Mesodermal cell (in vitro differentiated cells): Measurements from ENCODE around the gene TREML1.

Experiments
- H3K27ac ChIP-seq: 2 replicates; pipeline ENCODE4 v1.7.0; 2013; ENCODE audit warnings: mild to moderate bottlenecking, low read depth, low read length, moderate library complexity; ENCODE audit not compliant: severe bottlenecking
- H3K36me3 ChIP-seq: 2 replicates; pipeline ENCODE4 v1.7.1; 2013; ENCODE audit warnings: mild to moderate bottlenecking, low read length, moderate library complexity; ENCODE audit not compliant: control insufficient read depth, insufficient read depth
- H3K4me1 ChIP-seq: one replicate; pipeline ENCODE4 v1.7.1; 2013; ENCODE audit warnings: mild to moderate bottlenecking, low read length; ENCODE audit not compliant: insufficient read depth, control insufficient read depth, poor library complexity, severe bottlenecking
- H3K4me3 ChIP-seq: 2 replicates; pipeline ENCODE4 v1.7.0; 2013; ENCODE audit warnings: low read length, control low read depth, mild to moderate bottlenecking; ENCODE audit not compliant: insufficient read depth, poor library complexity, severe bottlenecking; ENCODE audit errors: extremely low read depth
- H3K9me3 ChIP-seq: 2 replicates; pipeline ENCODE4 v1.7.1; 2013; ENCODE audit warnings: mild to moderate bottlenecking, low read length, moderate library complexity; ENCODE audit not compliant: control insufficient read depth
- WGBS, 2 experiments: methylation state at CpG; one replicate each; pipeline ENCODE4 v1.1.5; 2013; ENCODE audit warnings: missing lambda C conversion rate in 2 of 2; ENCODE audit not compliant: insufficient coverage in 2 of 2; 5-methylcytosine and 5-hydroxymethylcytosine counted together

TREML1 gene

DNA sequence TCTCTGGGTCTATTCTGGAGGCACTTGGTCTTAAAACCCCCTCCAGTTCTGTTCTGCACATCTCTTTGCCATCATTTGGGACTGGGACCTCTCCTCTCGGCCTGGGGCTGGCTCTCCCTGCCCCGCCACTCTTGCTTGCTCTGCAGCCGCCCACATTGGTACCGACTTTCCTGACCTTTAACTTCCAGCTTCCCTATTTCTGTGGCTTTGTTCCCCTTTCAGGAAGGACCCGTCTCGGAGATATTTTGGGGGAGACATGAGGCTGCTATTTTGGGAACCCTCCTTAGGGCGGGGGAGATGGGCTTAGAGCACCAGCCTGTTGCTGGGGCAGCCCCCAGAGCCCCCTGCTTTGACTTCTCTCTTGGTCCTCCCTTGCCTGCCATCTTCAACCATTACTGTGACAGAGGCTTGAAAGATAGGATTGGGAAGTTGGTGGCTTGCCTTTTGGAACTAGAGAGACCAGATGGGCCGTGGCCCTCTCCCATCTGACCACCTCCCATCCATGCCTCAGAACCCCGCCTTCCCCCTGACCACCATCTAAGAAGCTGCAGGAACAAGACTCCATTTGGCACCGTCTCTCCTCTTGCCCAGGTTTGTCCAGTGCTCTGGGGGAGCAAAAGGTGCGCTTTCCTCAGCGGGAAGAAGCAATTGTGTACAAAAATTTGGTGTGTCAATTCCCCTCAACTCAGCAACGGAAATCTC lies 7.9 kb upstream of the TREML1 start:
- H3K4me1 ChIP-seq = no peaks in the 10 kb centered on the region
- WGBS, 2 experiments = 93 to 96% methylated on average over 6 to 8 of the region's 13 CpGs
- H3K27ac ChIP-seq = no peak overlapping the region

DNA sequence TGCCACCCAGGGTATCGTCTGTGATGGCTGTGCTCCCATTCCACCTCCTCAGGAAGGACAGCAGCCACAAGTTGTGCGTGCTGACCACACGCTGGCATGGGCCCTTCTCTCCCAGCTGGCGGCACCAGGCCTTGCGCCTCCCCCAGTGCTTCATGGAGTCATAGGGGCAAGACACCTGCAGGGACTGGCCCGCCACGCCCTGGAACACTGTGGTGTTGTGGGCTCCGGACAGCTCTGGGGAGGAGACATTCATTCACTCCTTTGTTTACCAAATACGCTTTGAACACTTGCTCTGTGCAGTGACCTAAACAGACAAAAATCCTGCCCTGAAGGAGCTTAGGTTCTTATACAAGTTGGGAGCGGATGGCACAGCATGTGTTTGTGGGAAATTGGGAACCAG lies 7.2 kb upstream of the TREML1 start:
- Histone ChIP-seq H3K36me3 (no peaks in the 10 kb centered on the region), H3K4me1 (no peaks in the 10 kb centered on the region), H3K9me3 (no peaks in the 10 kb centered on the region), H3K4me3 (no peak overlapping the region), H3K27ac (no peak overlapping the region)
- 92% methylated on average over 4 to 7 of the region's 10 CpGs for WGBS, 2 experiments

More for the DNA sequence above, 7.9 kb upstream of the TREML1 start:
- H3K36me3 ChIP-seq = no peaks in the 10 kb centered on the region
- H3K4me3 ChIP-seq = no peak overlapping the region
- H3K9me3 ChIP-seq = no peaks in the 10 kb centered on the region

DNA sequence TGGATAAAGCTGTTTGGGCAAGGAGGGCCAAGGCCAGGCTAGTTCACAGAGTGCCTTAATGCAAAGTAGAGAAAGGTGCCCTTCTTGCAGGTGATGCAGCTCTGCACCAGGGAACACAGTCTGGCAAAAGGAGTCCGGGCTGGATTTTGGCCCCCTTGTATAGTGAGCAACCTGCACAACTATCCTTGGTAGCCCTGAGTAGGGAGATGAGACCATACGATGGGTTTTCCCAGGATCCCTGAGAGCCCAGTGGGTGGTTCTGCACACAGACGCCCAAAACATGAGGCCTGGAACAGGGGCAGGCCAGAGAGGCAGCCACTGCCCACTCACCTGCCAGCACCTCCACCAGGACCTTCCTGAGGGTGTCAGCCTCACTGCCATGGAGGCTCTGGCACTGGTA lies 6.8 kb upstream of the TREML1 start:
- H3K4me3 ChIP-seq = no peak overlapping the region
- no peak overlapping the region for H3K27ac ChIP-seq
- H3K4me1 ChIP-seq = no peaks in the 10 kb centered on the region
- WGBS, 2 experiments = 86 to 94% methylated on average over 3 of the region's 3 CpGs
- H3K36me3 ChIP-seq = no peaks in the 10 kb centered on the region
- H3K9me3 ChIP-seq = no peaks in the 10 kb centered on the region

DNA sequence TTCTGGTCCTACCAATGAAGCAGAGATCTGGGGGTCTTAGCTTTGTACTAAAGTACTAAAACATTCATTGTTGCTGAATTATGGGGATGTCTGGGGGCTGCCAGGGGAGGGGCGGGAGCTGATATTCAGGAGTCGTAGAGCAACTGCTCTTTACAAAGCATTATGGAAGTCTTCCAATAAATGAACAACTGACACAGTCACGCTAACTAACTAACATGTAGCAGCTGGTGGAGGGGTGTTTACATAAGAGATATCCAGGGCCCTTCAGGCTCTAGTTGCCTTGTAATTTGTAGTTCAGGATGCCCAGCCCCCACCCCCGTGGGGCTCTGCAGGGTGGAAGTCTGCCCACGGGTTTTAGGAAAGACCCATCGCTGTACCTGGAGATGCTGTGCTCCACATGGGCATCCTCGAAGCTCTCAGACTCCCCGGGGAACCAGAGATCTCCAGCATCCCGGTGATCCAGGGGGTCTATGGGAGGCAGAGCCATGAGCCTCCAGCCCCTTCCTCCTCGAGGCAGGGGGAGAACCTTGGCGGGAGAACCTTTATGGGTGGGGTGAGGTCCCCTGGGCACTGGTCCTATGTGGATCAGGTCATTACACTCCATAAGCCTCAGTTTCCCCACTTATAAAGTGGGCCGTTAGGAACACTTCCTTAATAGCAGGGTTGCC lies 5.4 kb upstream of the TREML1 start:
- WGBS, 2 experiments = 85 to 91% methylated on average over 7 to 10 of the region's 12 CpGs
- H3K36me3 ChIP-seq = no peaks in the 10 kb centered on the region
- no peak overlapping the region for H3K4me3 ChIP-seq
- no peaks in the 10 kb centered on the region for H3K4me1 ChIP-seq
- no peak overlapping the region for H3K27ac ChIP-seq
- no peaks in the 10 kb centered on the region for H3K9me3 ChIP-seq

DNA sequence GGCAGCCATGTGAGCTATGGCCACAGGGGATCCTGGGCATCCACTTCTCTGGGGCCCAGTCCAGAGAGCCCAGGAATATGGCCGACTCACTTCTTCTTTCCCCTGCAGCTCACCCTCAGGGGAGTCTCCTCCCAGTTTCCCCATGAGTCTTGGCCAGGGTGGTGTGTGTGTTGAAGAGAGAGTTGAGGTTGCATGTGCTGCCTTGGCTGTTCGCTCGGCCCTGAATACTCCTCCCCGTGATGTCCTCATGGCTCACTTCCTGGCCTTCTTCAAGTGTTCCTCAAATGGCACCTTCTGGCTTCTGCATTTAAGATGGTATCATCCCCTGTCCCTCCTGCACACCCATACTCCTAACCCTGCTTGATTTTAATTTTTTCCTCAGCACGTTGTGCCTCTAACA lies 3.2 kb upstream of the TREML1 start:
- WGBS, 2 experiments = 100% methylated on average over 2 to 4 of the region's 5 CpGs
- H3K27ac ChIP-seq = no peak overlapping the region
- H3K36me3 ChIP-seq = no peaks in the 10 kb centered on the region

DNA sequence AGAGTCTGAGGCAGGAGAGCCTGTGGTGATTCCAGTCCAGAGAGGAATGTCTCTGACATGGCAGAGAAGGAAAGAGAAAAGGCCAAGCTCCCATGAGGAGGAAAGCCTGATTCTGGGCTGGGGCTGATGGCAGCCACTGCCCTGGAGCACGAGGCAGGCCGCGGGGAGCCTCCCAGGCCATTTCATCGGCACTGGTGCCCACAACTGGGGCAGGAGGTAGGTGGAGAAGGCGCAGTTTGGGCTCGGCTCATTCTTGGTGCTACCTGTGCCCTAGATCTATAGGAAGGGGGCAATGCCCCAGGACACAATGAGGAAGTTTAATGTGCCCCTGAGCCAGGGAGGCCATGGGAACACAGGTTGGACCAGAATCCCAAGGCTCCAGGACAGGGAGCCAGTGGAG lies 2.6 kb upstream of the TREML1 start:
- no peak overlapping the region for H3K4me3 ChIP-seq
- no peaks in the 10 kb centered on the region for H3K36me3 ChIP-seq
- H3K27ac ChIP-seq = no peak overlapping the region
- H3K9me3 ChIP-seq = no peaks in the 10 kb centered on the region
- H3K4me1 ChIP-seq = no peaks in the 10 kb centered on the region
- WGBS, 2 experiments = 66 to 97% methylated on average over 2 to 6 of the region's 6 CpGs

More for the DNA sequence above, 3.2 kb upstream of the TREML1 start:
- no peaks in the 10 kb centered on the region for H3K4me1 ChIP-seq
- no peaks in the 10 kb centered on the region for H3K9me3 ChIP-seq
- H3K4me3 ChIP-seq = no peak overlapping the region

DNA sequence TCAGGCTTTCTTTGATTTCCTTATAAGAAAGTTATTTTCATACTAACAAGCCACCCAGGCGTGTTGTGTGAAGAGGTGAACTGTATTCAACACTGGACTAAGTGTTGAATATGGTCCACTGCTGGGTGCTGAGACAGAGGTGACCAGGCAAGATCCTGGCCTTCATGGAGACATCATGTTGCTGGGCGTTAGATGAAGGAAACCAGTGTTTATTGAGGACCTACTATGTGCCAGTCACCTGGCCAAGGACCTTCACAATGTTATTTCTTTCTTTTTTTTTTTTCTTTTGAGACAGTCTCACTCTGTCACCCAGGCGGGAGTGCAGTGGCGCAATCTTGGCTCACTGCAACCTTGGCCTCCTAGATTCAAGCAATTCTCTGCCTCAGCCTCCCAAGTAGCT lies 1.9 kb upstream of the TREML1 start:
- H3K27ac ChIP-seq = no peak overlapping the region
- H3K9me3 ChIP-seq = no peaks in the 10 kb centered on the region
- H3K4me1 ChIP-seq = no peaks in the 10 kb centered on the region
- no peak overlapping the region for H3K4me3 ChIP-seq
- WGBS, 2 experiments = 100% methylated on average over 3 to 4 of the region's 4 CpGs
- H3K36me3 ChIP-seq = no peaks in the 10 kb centered on the region

DNA sequence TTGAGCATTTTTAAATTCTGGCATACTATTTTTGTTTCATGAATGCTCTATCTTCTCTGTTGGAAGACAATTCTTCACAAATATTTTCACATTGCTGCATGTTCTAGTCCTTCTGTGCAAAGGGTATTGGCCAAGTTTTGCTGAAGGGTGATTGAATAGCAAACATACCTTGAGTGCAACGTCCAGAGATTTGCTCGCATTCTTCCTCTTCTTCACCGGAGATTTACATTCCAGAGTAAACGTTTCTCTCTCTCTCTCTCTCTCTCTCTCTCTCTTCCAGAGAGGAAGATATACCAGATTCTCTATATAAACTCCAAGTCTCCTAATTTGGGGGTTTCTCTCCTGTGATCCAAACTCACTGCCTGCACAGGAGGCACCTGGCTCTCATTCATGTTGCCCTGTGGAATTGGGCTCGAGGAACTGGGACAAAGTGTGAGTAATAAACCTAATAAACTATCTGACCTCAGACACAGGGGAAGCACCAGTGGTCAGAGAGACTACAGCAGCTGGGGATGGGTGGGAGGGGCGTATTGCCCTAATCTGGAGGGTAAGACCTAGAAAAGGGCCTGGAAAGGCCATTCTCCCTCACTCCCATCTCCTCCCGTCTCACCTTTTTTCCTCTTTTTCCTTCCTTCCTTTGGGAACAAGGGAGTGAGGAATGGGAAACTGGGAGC lies 1.1 kb upstream of the TREML1 start:
- H3K36me3 ChIP-seq = no peaks in the 10 kb centered on the region
- H3K4me3 ChIP-seq = no peak overlapping the region
- no peak overlapping the region for H3K27ac ChIP-seq
- H3K4me1 ChIP-seq = no peaks in the 10 kb centered on the region
- no peaks in the 10 kb centered on the region for H3K9me3 ChIP-seq
- 72 to 73% methylated on average over 4 of the region's 7 CpGs for WGBS, 2 experiments

DNA sequence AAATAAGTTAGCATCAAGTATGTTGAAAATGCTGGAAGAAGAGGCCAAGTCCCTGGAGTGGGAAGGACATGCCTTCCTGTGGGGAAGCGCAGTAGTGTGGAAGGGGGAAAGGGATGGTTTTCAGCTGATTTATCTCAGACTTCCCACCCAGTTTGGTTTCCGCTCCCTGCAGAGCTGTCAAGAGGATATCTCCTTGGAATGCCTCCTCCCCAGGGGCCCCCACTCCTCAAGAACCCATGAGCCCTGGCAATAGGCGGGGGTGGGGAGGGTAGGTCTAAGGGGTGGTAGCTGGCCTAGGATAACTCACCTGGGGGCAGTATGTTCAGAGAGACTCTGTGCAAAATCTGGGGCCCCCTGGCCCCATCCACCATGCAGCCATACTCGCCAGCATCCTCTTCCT lies 696 bp downstream of the TREML1 start:
- H3K9me3 ChIP-seq = no peaks in the 10 kb centered on the region
- no peak overlapping the region for H3K4me3 ChIP-seq
- H3K27ac ChIP-seq = no peak overlapping the region
- H3K4me1 ChIP-seq = no peaks in the 10 kb centered on the region
- no peaks in the 10 kb centered on the region for H3K36me3 ChIP-seq
- 80 to 86% methylated on average over 2 of the region's 4 CpGs for WGBS, 2 experiments

DNA sequence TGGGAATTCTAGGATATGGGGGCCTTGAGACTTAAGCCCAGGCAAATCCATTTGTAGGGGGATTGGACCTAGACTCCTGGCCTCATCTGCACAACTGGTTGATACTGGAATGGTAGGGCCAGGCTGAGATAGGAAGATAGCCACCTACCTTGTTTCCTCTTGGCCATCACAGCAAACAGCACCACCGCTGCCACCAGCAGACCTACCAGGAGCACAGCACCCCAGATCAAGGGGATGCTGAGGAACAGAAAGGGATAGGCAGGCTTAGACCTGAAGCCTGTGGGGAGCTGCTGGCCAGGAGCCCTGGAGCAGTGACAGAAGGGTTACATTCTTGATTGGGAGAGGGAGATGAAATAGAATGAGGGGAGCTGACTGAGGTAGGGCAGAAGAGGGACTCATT lies 3.5 kb downstream of the TREML1 start:
- 100% methylated on average over 1 of the region's 1 CpG; no CpG with 5 or more reads in 1 of the 2 experiments for WGBS, 2 experiments
- no peak overlapping the region for H3K4me3 ChIP-seq
- no peaks in the 10 kb centered on the region for H3K4me1 ChIP-seq
- H3K9me3 ChIP-seq = no peaks in the 10 kb centered on the region
- no peak overlapping the region for H3K27ac ChIP-seq
- no peaks in the 10 kb centered on the region for H3K36me3 ChIP-seq

DNA sequence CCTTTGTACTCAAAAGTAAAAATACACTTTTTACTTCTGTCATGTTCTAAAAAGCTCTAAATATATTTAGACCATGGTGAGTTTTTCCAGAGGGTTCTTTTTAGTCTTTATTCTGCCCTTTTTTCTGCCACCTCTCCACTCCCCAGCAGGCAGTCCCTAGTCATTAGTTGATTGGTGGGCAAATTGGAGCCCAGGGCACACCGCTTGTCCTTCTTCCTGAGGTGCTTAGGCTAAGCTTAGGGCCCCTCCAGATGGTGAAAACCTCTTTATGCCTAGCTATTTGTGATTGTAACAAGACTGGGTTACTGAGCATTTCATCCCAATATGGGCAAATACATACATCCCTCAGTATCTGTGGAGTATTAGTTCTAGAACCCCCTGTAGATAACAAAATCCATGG lies 6.2 kb downstream of the TREML1 start:
- H3K36me3 ChIP-seq = no peaks in the 10 kb centered on the region
- no CpG with 5 or more reads among the region's 1 CpG for WGBS, 2 experiments
- H3K4me1 ChIP-seq = no peaks in the 10 kb centered on the region
- H3K27ac ChIP-seq = no peak overlapping the region
- H3K9me3 ChIP-seq = no peaks in the 10 kb centered on the region
- H3K4me3 ChIP-seq = no peak overlapping the region
